ENCODE measurements around the gene SFXN3. TPM values are rescaled to one million over a fixed set of nuclear protein-coding genes. Genes with fewer than 3 reads are reported as not detected.

The SFXN3 gene
- total and polyA plus RNA-seq, 10 of the 15 experiments (the other 5 are each of a cell fraction or from before 2014, with no cell fraction given) = 0.05 to 11.3 (median 1.2) TPM

DNA sequence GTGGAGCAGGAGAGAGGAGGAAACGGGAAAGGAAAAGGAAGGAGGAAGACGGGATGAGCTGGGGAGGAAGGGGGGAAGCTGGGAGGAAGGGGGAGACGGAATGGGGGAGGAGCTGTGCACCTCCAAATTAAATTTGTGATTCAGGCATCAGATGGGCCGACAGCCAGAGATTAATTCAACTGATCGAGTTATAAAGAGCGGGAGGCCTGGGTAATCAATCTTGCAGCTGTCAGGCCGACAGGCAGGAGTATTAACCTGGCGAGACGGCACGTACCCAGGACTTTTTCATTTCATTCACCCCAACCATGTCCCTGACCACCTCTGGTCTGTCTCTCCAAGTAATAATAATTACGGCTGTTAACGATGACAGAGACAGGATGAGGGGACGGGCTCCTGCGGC, 56.9 kb downstream of the SFXN3 start (continued):
- no peak for TF ChIP-seq TARDBP (IDR thresholded peaks at IDR 0.05; ENCODE audit: borderline replicate concordance)
- TF ChIP-seq, protein P1, sequence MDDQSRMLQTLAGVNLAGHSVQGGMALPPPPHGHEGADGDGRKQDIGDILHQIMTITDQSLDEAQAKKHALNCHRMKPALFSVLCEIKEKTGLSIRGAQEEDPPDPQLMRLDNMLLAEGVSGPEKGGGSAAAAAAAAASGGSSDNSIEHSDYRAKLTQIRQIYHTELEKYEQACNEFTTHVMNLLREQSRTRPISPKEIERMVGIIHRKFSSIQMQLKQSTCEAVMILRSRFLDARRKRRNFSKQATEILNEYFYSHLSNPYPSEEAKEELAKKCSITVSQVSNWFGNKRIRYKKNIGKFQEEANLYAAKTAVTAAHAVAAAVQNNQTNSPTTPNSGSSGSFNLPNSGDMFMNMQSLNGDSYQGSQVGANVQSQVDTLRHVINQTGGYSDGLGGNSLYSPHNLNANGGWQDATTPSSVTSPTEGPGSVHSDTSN (IDR thresholded peaks at IDR 0.05; ENCODE audit: insufficient replicate concordance, low read depth, low read length) = no peak
- TF ChIP-seq NR2C1 (IDR thresholded peaks at IDR 0.05) = no peak
- no peak for TF ChIP-seq IKZF1 (conservative IDR thresholded peaks at IDR 0.05)
- TF ChIP-seq STAT1 (conservative IDR thresholded peaks at IDR 0.05) = no peak
- TF ChIP-seq KLF5 (IDR thresholded peaks at IDR 0.05; ENCODE audit: partially characterized antibody) = no peak
- no peak for TF ChIP-seq ZNF207 (IDR thresholded peaks at IDR 0.05; ENCODE audit: borderline replicate concordance)
- TF ChIP-seq RELA (IDR thresholded peaks at IDR 0.05; ENCODE audit: borderline replicate concordance, partially characterized antibody) = no peak
- TF ChIP-seq, protein P2, sequence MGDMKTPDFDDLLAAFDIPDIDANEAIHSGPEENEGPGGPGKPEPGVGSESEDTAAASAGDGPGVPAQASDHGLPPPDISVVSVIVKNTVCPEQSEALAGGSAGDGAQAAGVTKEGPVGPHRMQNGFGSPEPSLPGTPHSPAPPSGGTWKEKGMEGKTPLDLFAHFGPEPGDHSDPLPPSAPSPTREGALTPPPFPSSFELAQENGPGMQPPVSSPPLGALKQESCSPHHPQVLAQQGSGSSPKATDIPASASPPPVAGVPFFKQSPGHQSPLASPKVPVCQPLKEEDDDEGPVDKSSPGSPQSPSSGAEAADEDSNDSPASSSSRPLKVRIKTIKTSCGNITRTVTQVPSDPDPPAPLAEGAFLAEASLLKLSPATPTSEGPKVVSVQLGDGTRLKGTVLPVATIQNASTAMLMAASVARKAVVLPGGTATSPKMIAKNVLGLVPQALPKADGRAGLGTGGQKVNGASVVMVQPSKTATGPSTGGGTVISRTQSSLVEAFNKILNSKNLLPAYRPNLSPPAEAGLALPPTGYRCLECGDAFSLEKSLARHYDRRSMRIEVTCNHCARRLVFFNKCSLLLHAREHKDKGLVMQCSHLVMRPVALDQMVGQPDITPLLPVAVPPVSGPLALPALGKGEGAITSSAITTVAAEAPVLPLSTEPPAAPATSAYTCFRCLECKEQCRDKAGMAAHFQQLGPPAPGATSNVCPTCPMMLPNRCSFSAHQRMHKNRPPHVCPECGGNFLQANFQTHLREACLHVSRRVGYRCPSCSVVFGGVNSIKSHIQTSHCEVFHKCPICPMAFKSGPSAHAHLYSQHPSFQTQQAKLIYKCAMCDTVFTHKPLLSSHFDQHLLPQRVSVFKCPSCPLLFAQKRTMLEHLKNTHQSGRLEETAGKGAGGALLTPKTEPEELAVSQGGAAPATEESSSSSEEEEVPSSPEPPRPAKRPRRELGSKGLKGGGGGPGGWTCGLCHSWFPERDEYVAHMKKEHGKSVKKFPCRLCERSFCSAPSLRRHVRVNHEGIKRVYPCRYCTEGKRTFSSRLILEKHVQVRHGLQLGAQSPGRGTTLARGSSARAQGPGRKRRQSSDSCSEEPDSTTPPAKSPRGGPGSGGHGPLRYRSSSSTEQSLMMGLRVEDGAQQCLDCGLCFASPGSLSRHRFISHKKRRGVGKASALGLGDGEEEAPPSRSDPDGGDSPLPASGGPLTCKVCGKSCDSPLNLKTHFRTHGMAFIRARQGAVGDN (IDR thresholded peaks at IDR 0.05) = no peak
- TF ChIP-seq MYC (IDR thresholded peaks at IDR 0.05; ENCODE audit: insufficient read depth, insufficient read length, insufficient replicate concordance, low read length, severe bottlenecking) = no peak
